T-cell (primary cell): Measurements from ENCODE around the gene PLXNA1. TPM values are rescaled to one million over a fixed set of nuclear protein-coding genes. Genes with fewer than 3 reads are reported as not detected.

Source experiments
- ATAC-seq, 4 experiments: fragments of 200-7000 bp in 3 of 4; fragments of 150-1000 bp in 1 of 4; cut with Tn5 transposase; replicated peaks in 1 of 4; 1 replicate in 3 of 4; 2 replicates in 1 of 4; pipeline ENCODE4 v1.10.0; 2021; ENCODE audit warnings: moderate library complexity in 3 of 4, mild to moderate bottlenecking in 2 of 4, moderate number of reproducible peaks in 1 of 4
- CTCF ChIA-PET, 2 donors: fragments of 300-600 bp; sonication (Branson Sonifier 250); formaldehyde crosslinking; loops; one replicate each; lab custom pipeline; 2022; ENCODE audit warnings: antibody characterized with exemption in 2 of 2; lab: Charles Lee
- POLR2A ChIA-PET, 2 donors: fragments of 300-600 bp; sonication (Branson Sonifier 250); formaldehyde crosslinking; loops; one replicate each; lab custom pipeline; 2022; ENCODE audit warnings: antibody characterized with exemption in 2 of 2; lab: Charles Lee
- DNase-seq, 35 experiments: peaks; one replicate each; pipeline versions ENCODE4 v3.0.0 to v3.0.0-alpha.2; 2013 to 2023
- H3K27ac ChIP-seq: one replicate; pipeline ENCODE4 v1.5.1; 2013; ENCODE audit warnings: low read length
- H3K27me3 ChIP-seq, 2 experiments: replicated peaks in 1 of 2; 1 replicate in 1 of 2; 2 replicates in 1 of 2; pipeline versions ENCODE4 v1.6.1 to v1.7.0; 2013; ENCODE audit warnings: low read length in 1 of 2, mixed read lengths in 1 of 2; ENCODE audit not compliant: control insufficient read depth in 2 of 2, insufficient read depth in 2 of 2; ENCODE audit errors: extremely low read depth in 1 of 2
- H3K36me3 ChIP-seq, 2 donors: 1 replicate in 1 of 2; 2 replicates in 1 of 2; pipeline versions ENCODE4 v1.6.1 to v1.7.0; 2013; ENCODE audit warnings: low read length in 1 of 2; ENCODE audit not compliant: control insufficient read depth in 2 of 2, insufficient read depth in 1 of 2; ENCODE audit errors: extremely low read depth in 1 of 2
- H3K4me1 ChIP-seq, 2 experiments: 1 replicate in 1 of 2; 2 replicates in 1 of 2; pipeline versions ENCODE4 v1.6.1 to v1.7.0; 2013; ENCODE audit warnings: low read length in 2 of 2, mixed read lengths in 1 of 2; ENCODE audit not compliant: insufficient read depth in 2 of 2, control insufficient read depth in 1 of 2; ENCODE audit errors: extremely low read depth in 1 of 2
- H3K4me3 ChIP-seq, 2 donors: 1 replicate in 1 of 2; 2 replicates in 1 of 2; pipeline versions ENCODE4 v1.5.1 to v1.7.0; 2013; ENCODE audit warnings: mild to moderate bottlenecking in 2 of 2, low read length in 1 of 2, moderate library complexity in 1 of 2; ENCODE audit not compliant: control insufficient read depth in 1 of 2; ENCODE audit errors: extremely low read depth in 1 of 2
- H3K9me3 ChIP-seq: 2 replicates; pipeline ENCODE4 v1.7.0; 2013
- H3K27ac Mint-ChIP-seq, 2 donors: one replicate each; pipeline ENCODE4 v1.8.0; 2020 to 2021; ENCODE audit warnings: mild to moderate bottlenecking in 2 of 2, mixed read lengths in 2 of 2
- H3K27me3 Mint-ChIP-seq, 2 donors: one replicate each; pipeline ENCODE4 v1.8.0; 2021 to 2022; ENCODE audit warnings: mixed read lengths in 2 of 2
- H3K36me3 Mint-ChIP-seq: one replicate; pipeline ENCODE4 v1.8.0; 2021; ENCODE audit warnings: mixed read lengths
- H3K4me1 Mint-ChIP-seq, 3 donors: one replicate each; pipeline ENCODE4 v1.8.0; 2020 to 2022; ENCODE audit warnings: mixed read lengths in 3 of 3, mild to moderate bottlenecking in 1 of 3
- H3K4me3 Mint-ChIP-seq, 3 donors: one replicate each; pipeline ENCODE4 v1.8.0; 2020 to 2022; ENCODE audit warnings: mild to moderate bottlenecking in 3 of 3, mixed read lengths in 3 of 3, moderate library complexity in 3 of 3
- H3K9me3 Mint-ChIP-seq, 3 donors: one replicate each; pipeline ENCODE4 v1.8.0; 2020 to 2022; ENCODE audit warnings: mixed read lengths in 3 of 3
- WGBS: methylation state at CpG from one replicate; pipeline ENCODE4 v1.1.5; 2013; ENCODE audit warnings: missing lambda C conversion rate; ENCODE audit not compliant: insufficient coverage; 5-methylcytosine and 5-hydroxymethylcytosine counted together
- total RNA-seq, 35 experiments: library from RNA in 6 of 35; stranded (reverse) in 6 of 35; fragments of 120-200 nt in 1 of 35; gene quantifications; one replicate each; pipeline versions ENCODE4 v1.2.1 to v1.2.4 and lab custom pipeline; 2013 to 2026

The PLXNA1 gene
- total RNA-seq, 5 donors from 2014 or later (not counting 1 experiment from before 2014, with no cell fraction given): 10.9 to 16.9 (median 16.0) TPM

GRCh38 chr3:126992216-126992615 is 9.3 kb downstream of the PLXNA1 start:
- no peak overlapping the region for H3K4me3 ChIP-seq
- H3K9me3 ChIP-seq: no peaks in the 10 kb centered on the region
- H3K9me3 Mint-ChIP-seq: no peaks in the 10 kb centered on the region
- H3K4me3 Mint-ChIP-seq: no peak overlapping the region
- ATAC-seq (no peak), DNase-seq (no peak)
- H3K36me3 Mint-ChIP-seq: peaks cover 11% of the 10 kb centered on the region
- H3K27ac ChIP-seq: no peak overlapping the region
- WGBS: 90% methylated on average over 5 of the region's 7 CpGs
- CTCF ChIA-PET: no interaction called here
- H3K4me1 Mint-ChIP-seq: peaks cover under 1 to 5% (median 5%) of the 10 kb centered on the region in 3 donors
- no peaks in the 10 kb centered on the region for H3K27me3 ChIP-seq
- no peak overlapping the region for H3K27ac Mint-ChIP-seq
- no peaks in the 10 kb centered on the region for H3K36me3 ChIP-seq
- no peaks in the 10 kb centered on the region for H3K4me1 ChIP-seq
- POLR2A ChIA-PET: no interaction called here
- no peaks in the 10 kb centered on the region for H3K27me3 Mint-ChIP-seq

DNA sequence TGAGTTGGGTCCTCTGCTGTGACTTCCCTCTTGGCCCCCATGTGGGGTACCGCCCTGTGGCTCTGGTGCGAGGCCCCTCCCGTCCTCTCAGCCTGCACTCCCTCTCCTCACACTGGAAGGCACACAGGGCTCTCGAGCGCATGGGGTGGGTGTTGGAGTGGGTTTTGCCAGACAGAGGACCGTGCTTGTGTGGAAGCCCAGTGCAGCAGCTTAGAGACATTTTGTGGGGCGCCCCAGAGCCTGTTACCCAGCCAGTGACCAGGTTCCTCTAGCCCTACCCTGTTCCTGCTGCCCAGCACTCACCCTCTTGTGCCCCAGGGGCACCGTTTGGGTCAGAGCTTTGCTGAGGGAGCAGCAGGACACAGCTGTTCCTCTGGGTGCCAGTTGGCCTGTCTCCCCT is 9.9 kb downstream of the PLXNA1 start:
- Histone ChIP-seq H3K4me3 (no peak overlapping the region), H3K27me3 (no peaks in the 10 kb centered on the region), H3K9me3 (no peaks in the 10 kb centered on the region), H3K4me1 (no peaks in the 10 kb centered on the region), H3K27ac (no peak overlapping the region), H3K36me3 (no peaks in the 10 kb centered on the region)
- H3K27ac Mint-ChIP-seq: no peak overlapping the region
- WGBS: 80% methylated on average over 2 of the region's 8 CpGs
- DNase-seq (no peak), ATAC-seq (no peak)
- H3K4me3 Mint-ChIP-seq: no peak overlapping the region
- ChIA-PET CTCF (interaction anchor here in 1 of 2 donors (0.6 kb wide), 1 partner anchor 277 kb away, joined by 3 read pairs; no protein-coding TSS in a partner anchor), POLR2A (no interaction called here)
- H3K9me3 Mint-ChIP-seq: no peaks in the 10 kb centered on the region
- no peaks in the 10 kb centered on the region for H3K27me3 Mint-ChIP-seq
- H3K4me1 Mint-ChIP-seq: peaks cover 0 to 7% (median 5%) of the 10 kb centered on the region in 3 donors
- H3K36me3 Mint-ChIP-seq: peaks cover 11% of the 10 kb centered on the region

GRCh38 chr3:126993436-126993835 is 10.5 kb downstream of the PLXNA1 start:
- Histone ChIP-seq H3K9me3 (no peaks in the 10 kb centered on the region), H3K36me3 (no peaks in the 10 kb centered on the region), H3K27me3 (no peaks in the 10 kb centered on the region), H3K4me3 (no peak overlapping the region), H3K27ac (no peak overlapping the region), H3K4me1 (no peaks in the 10 kb centered on the region)
- Mint-ChIP-seq H3K36me3 (peaks cover 11% of the 10 kb centered on the region), H3K4me3 (no peak overlapping the region), H3K9me3 (no peaks in the 10 kb centered on the region), H3K4me1 (peaks cover 0 to 11% (median 5%) of the 10 kb centered on the region in 3 donors), H3K27ac (no peak overlapping the region), H3K27me3 (no peaks in the 10 kb centered on the region)
- ChIA-PET CTCF (no interaction called here), POLR2A (no interaction called here)
- ATAC-seq (no peak), DNase-seq (no peak)
- 87% methylated on average over 7 of the region's 9 CpGs for WGBS

DNA sequence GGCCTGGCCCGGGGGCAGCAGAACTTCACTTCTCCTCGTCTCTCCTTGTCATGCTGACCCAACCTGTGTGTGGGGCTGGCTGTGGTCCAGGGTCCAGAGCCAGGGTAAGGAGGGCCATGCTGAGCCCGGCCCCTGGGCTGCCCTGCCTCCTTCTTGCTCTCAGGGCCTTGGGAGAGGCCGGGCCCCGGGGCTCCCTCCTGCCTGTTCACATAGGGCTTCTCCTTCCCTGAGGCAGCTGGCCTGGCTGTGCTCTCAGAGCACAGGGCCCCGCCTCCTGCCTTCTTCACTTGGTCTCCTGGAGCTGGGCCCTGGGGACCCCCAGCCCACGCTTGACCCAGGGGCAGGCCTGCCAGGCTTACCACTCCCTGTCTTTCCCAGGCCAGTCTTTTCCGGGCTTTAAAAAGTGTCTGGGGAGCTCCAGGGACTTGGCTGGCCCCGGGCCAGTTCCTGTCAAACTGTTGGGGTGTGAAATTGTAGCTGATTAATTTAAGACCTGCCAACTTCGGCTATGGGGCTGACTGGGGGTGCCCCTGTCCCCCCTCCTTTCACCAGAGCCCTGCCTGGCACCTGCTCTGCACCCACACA is 11.8 kb downstream of the PLXNA1 start:
- H3K27ac Mint-ChIP-seq: no peak overlapping the region
- POLR2A ChIA-PET: no interaction called here

DNA sequence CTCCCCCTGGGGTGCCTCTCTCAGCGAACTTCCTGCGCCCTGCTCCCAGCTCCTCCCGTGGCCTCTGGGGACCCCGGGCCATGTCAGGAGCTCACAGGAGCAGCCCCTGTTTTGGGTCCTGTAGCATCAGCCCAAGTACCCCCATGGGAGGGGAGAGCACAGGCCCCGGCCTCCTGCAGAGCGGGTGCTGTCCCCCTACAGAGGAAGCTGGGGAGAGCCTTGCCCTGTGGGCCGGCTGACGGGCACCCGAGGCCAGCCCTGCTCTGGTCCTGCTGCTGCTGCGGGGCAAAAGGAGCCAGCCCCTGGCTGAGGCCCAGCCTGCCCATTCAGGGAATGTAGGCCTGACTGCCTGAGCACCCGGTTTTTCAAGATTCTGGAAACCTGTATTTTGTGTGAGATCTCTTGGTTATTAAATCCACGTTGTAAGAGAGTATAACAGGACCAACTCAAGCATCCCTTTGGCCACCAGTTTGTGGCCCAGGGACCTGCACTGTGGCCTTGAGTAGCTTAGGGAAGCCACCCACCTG is 12.4 kb downstream of the PLXNA1 start:
- no peaks in the 10 kb centered on the region for H3K4me1 ChIP-seq
- DNase-seq (no peak), ATAC-seq (no peak)
- CTCF ChIA-PET: interaction anchor here in 1 of 2 donors (0.7 kb wide), 1 partner anchor 287 kb away, joined by 3 read pairs; no protein-coding TSS in a partner anchor
- POLR2A ChIA-PET: no interaction called here
- Mint-ChIP-seq H3K9me3 (no peaks in the 10 kb centered on the region), H3K27me3 (no peaks in the 10 kb centered on the region), H3K36me3 (peaks cover 11% of the 10 kb centered on the region), H3K4me1 (peaks cover 0 to 11% (median 5%) of the 10 kb centered on the region in 3 donors), H3K27ac (no peak overlapping the region), H3K4me3 (no peak overlapping the region)
- H3K4me3 ChIP-seq: no peak overlapping the region
- 77% methylated on average over 5 of the region's 12 CpGs for WGBS
- no peaks in the 10 kb centered on the region for H3K36me3 ChIP-seq
- H3K9me3 ChIP-seq: no peaks in the 10 kb centered on the region
- H3K27me3 ChIP-seq: no peaks in the 10 kb centered on the region
- H3K27ac ChIP-seq: no peak overlapping the region

More for the DNA sequence above, 11.8 kb downstream of the PLXNA1 start:
- no peaks in the 10 kb centered on the region for H3K27me3 Mint-ChIP-seq
- peaks cover 11% of the 10 kb centered on the region for H3K36me3 Mint-ChIP-seq
- no peaks in the 10 kb centered on the region for H3K9me3 Mint-ChIP-seq
- H3K9me3 ChIP-seq: no peaks in the 10 kb centered on the region
- no peak for ATAC-seq
- H3K27me3 ChIP-seq: no peaks in the 10 kb centered on the region
- H3K4me1 ChIP-seq: no peaks in the 10 kb centered on the region
- no peak for DNase-seq
- CTCF ChIA-PET: no interaction called here
- H3K4me3 Mint-ChIP-seq: no peak overlapping the region
- no peak overlapping the region for H3K27ac ChIP-seq
- H3K4me3 ChIP-seq: no peak overlapping the region
- WGBS: 92% methylated on average over 2 of the region's 10 CpGs
- H3K36me3 ChIP-seq: no peaks in the 10 kb centered on the region
- peaks cover 0 to 11% (median 5%) of the 10 kb centered on the region in 3 donors for H3K4me1 Mint-ChIP-seq

DNA sequence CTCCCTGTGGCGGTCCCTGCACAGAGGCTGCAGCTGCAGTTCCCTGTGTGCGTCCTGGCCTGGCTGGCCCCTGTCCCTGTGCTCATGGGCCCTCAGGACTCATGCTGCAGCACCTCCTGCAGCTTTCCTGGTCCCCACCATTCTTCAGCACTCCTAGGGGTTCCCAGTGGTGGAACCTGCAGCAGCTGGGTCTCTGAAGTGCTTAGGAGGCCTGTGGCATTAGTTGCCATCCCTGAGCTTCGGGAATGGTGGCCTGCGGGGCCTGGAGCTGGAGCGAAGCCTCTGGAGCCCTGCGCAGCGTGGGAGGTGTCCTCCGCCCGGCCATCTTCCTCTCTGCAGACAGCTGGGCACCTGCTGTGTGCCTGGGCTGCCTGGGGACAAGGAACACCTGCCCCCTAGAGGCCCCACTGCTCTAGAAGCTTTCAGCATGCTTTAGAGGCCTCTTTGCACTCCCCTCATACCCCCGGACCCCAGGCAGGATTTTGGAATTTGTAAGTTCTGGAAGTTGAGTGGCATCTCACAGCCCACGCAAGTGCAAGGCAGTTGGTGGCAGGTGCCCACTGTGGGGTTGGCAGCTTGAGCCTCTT is 13.1 kb downstream of the PLXNA1 start:
- H3K27me3 Mint-ChIP-seq: no peaks in the 10 kb centered on the region
- no peaks in the 10 kb centered on the region for H3K9me3 Mint-ChIP-seq
- ATAC-seq (no peak), DNase-seq (no peak)
- ChIA-PET CTCF (interaction anchor here in 1 of 2 donors (0.7 kb wide), 1 partner anchor 287 kb away, joined by 3 read pairs; no protein-coding TSS in a partner anchor), POLR2A (no interaction called here)
- no peak overlapping the region for H3K27ac Mint-ChIP-seq
- H3K36me3 ChIP-seq: no peaks in the 10 kb centered on the region
- no peaks in the 10 kb centered on the region for H3K9me3 ChIP-seq
- H3K4me1 ChIP-seq: no peaks in the 10 kb centered on the region
- WGBS: 90% methylated on average over 10 of the region's 11 CpGs
- H3K27me3 ChIP-seq: no peaks in the 10 kb centered on the region
- peaks cover 0 to 11% (median 3%) of the 10 kb centered on the region in 3 donors for H3K4me1 Mint-ChIP-seq
- no peak overlapping the region for H3K4me3 Mint-ChIP-seq
- H3K4me3 ChIP-seq: no peak overlapping the region
- no peak overlapping the region for H3K27ac ChIP-seq
- peaks cover 5% of the 10 kb centered on the region for H3K36me3 Mint-ChIP-seq
